Measurements from ENCODE around the gene WDFY2.

DNA sequence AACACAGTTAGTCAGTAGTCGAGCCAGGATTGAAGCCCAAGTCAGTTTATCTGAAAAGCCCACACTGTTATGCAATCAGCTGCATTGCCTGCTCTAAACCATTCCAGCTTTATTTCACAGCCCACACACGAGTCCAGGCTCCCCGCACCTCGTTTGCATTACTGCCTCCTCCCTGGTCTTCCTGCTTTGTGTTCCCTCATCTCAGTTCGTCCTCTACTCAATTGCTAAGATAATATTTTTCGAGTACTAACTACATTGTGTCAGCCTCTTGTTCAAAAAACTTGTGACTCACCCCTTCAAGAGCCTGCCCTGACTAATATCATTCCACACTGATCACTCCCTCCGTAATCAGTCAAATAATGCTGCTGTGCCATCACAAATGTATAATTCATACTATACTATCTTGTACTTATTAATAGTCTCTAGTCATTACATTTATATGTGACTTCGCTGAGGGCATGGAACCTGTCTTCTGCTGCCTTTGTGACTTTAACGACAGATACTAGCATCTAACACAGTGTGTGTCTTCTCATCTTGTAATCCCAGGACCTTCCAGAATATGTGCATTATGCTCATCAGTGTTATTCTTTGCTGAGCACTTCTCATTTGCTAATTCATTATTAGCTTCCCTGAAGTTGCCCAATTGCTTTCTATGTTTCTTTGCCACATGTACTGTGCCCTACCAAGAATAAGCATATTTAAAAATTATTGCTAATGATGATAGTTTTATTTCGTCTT lies 26.2 kb upstream of the WDFY2 start:
- TF ChIP-seq, protein P1, sequence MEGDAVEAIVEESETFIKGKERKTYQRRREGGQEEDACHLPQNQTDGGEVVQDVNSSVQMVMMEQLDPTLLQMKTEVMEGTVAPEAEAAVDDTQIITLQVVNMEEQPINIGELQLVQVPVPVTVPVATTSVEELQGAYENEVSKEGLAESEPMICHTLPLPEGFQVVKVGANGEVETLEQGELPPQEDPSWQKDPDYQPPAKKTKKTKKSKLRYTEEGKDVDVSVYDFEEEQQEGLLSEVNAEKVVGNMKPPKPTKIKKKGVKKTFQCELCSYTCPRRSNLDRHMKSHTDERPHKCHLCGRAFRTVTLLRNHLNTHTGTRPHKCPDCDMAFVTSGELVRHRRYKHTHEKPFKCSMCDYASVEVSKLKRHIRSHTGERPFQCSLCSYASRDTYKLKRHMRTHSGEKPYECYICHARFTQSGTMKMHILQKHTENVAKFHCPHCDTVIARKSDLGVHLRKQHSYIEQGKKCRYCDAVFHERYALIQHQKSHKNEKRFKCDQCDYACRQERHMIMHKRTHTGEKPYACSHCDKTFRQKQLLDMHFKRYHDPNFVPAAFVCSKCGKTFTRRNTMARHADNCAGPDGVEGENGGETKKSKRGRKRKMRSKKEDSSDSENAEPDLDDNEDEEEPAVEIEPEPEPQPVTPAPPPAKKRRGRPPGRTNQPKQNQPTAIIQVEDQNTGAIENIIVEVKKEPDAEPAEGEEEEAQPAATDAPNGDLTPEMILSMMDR (IDR thresholded peaks at IDR 0.05; ENCODE audit: low read depth, low read length, missing input control) = no peak
- TF ChIP-seq TAF1 (conservative IDR thresholded peaks at IDR 0.05) (no peak), RXRA (IDR thresholded peaks at IDR 0.05) (no peak), SP1 (IDR thresholded peaks at IDR 0.05) (no peak), GABPA (IDR thresholded peaks at IDR 0.05 in 1 of 2, conservative IDR thresholded peaks at IDR 0.05 in 1 of 2) (no peak), ATF3 (IDR thresholded peaks at IDR 0.05) (no peak)
- TF ChIP-seq, protein P2, sequence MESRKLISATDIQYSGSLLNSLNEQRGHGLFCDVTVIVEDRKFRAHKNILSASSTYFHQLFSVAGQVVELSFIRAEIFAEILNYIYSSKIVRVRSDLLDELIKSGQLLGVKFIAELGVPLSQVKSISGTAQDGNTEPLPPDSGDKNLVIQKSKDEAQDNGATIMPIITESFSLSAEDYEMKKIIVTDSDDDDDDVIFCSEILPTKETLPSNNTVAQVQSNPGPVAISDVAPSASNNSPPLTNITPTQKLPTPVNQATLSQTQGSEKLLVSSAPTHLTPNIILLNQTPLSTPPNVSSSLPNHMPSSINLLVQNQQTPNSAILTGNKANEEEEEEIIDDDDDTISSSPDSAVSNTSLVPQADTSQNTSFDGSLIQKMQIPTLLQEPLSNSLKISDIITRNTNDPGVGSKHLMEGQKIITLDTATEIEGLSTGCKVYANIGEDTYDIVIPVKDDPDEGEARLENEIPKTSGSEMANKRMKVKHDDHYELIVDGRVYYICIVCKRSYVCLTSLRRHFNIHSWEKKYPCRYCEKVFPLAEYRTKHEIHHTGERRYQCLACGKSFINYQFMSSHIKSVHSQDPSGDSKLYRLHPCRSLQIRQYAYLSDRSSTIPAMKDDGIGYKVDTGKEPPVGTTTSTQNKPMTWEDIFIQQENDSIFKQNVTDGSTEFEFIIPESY (IDR thresholded peaks at IDR 0.05) = no peak
- TF ChIP-seq, protein P3, sequence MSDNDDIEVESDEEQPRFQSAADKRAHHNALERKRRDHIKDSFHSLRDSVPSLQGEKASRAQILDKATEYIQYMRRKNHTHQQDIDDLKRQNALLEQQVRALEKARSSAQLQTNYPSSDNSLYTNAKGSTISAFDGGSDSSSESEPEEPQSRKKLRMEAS (IDR thresholded peaks at IDR 0.05) = no peak
